ENCODE results near the gene GRK5.

The GRK5 gene

GRCh38 chr10:119466076-119466475 is 258.7 kb downstream of the GRK5 start:
- H3K4me3 ChIP-seq (ENCODE audit: low read depth, low read length), result no peak overlapping the region
- no peak for TF ChIP-seq CTCF (IDR thresholded peaks at IDR 0.05; ENCODE audit: low read depth, low read length)

GRCh38 chr10:119466655-119467054 is 259.3 kb downstream of the GRK5 start:
- no peak for TF ChIP-seq CTCF (IDR thresholded peaks at IDR 0.05; ENCODE audit: low read depth, low read length)
- H3K4me3 ChIP-seq (ENCODE audit: low read depth, low read length), result no peak overlapping the region

GRCh38 chr10:119468542-119469324 is 261.4 kb downstream of the GRK5 start:
- no peak overlapping the region for H3K4me3 ChIP-seq (ENCODE audit: low read depth, low read length)
- no peak for TF ChIP-seq CTCF (IDR thresholded peaks at IDR 0.05; ENCODE audit: low read depth, low read length)

GRCh38 chr10:119469325-119469707 is 261.9 kb downstream of the GRK5 start:
- no peak for TF ChIP-seq CTCF (IDR thresholded peaks at IDR 0.05; ENCODE audit: low read depth, low read length)
- H3K4me3 ChIP-seq (ENCODE audit: low read depth, low read length), result no peak overlapping the region

GRCh38 chr10:119469846-119470245 is 262.5 kb downstream of the GRK5 start:
- no peak for TF ChIP-seq CTCF (IDR thresholded peaks at IDR 0.05; ENCODE audit: low read depth, low read length)
- no peak overlapping the region for H3K4me3 ChIP-seq (ENCODE audit: low read depth, low read length)

- H3K4me3 ChIP-seq (ENCODE audit: low read depth, low read length), result no peak overlapping the region
- TF ChIP-seq CTCF (IDR thresholded peaks at IDR 0.05; ENCODE audit: low read depth, low read length), result no peak
These were observed 263.7 kb downstream of the GRK5 start for GRCh38 chr10:119470920-119471702.

- H3K4me3 ChIP-seq (ENCODE audit: low read depth, low read length), result no peak overlapping the region
- no peak for TF ChIP-seq CTCF (IDR thresholded peaks at IDR 0.05; ENCODE audit: low read depth, low read length)
These were observed 266.4 kb downstream of the GRK5 start for GRCh38 chr10:119473771-119474170.

Measured in WI38 (cell line).